ENCODE measurements around the gene ZNF260.

GRCh38 chr19:36526581-36526980 is 1.5 kb downstream of the ZNF260 start:
- TF ChIP-seq CTCF (IDR thresholded peaks at IDR 0.05 in 4 of 5, conservative IDR thresholded peaks at IDR 0.05 in 1 of 5) (no peak), POLR2A (IDR thresholded peaks at IDR 0.05) (no peak)

All from gastrocnemius medialis (tissue), 4 donors.